ENCODE measurements around the gene DEF6. TPM values are rescaled to one million over a fixed set of nuclear protein-coding genes. Genes with fewer than 3 reads are reported as not detected.

Gene DEF6
- total and polyA plus RNA-seq, 2 experiments from 2014 or later, result 5.1 to 7.2 TPM

GRCh38 chr6:35265523-35265922 lies 32.1 kb upstream of the DEF6 start:
- Histone ChIP-seq H3K9me2 (ENCODE audit: insufficient read depth) (no peaks in the 10 kb centered on the region), H4K20me1 (replicated peaks; ENCODE audit: insufficient read depth) (peaks cover 9% of the 10 kb centered on the region; the same call in 1 of the 2 replicates), H3K4me1 (ENCODE audit: insufficient read depth) (no peaks in the 10 kb centered on the region), H3K4me2 (no peak overlapping the region), H3K79me2 (replicated peaks; ENCODE audit: insufficient read depth) (peaks cover 6% of the 10 kb centered on the region), H3F3A (replicated peaks; ENCODE audit: low read depth) (no peaks in the 10 kb centered on the region), H3K27me3 (ENCODE audit: insufficient read depth) (no peaks in the 10 kb centered on the region), H3K4me3 (no peak overlapping the region), H3K36me3 (ENCODE audit: insufficient read depth) (no peaks in the 10 kb centered on the region), H2AFZ (no peak overlapping the region), H3K27ac (ENCODE audit: low read depth) (no peak overlapping the region)
- DNase-seq (ENCODE audit: low spot score), result no peak
- H3K36me3 Mint-ChIP-seq (ENCODE audit: low read depth), result no peaks in the 10 kb centered on the region
- peaks cover 7% of the 10 kb centered on the region for H3K27me3 Mint-ChIP-seq (ENCODE audit: insufficient read depth, low read depth, poor library complexity)
- no peak overlapping the region for H3K4me3 Mint-ChIP-seq
- ATAC-seq, result no peak
- no peaks in the 10 kb centered on the region for H3K9me3 Mint-ChIP-seq
- peaks cover 4% of the 10 kb centered on the region for H3K4me1 Mint-ChIP-seq
- H3K27ac Mint-ChIP-seq, result no peak overlapping the region
- TF ChIP-seq JUNB (IDR thresholded peaks at IDR 0.05; ENCODE audit: unreplicated experiment) (no peak), ETS1 (IDR thresholded peaks at IDR 0.05) (no peak), STAT1 (IDR thresholded peaks at IDR 0.05; ENCODE audit: unreplicated experiment) (no peak), EZH2phosphoT487 (IDR thresholded peaks at IDR 0.05; ENCODE audit: unreplicated experiment) (no peak), EZH2 (IDR thresholded peaks at IDR 0.05; ENCODE audit: low read depth, unreplicated experiment) (no peak), REST (IDR thresholded peaks at IDR 0.05; ENCODE audit: unreplicated experiment) (no peak), NANOG (IDR thresholded peaks at IDR 0.05; ENCODE audit: borderline replicate concordance) (no peak), POLR2AphosphoS5 (IDR thresholded peaks at IDR 0.05; ENCODE audit: low read depth) (no peak), ZNF462 (CRISPR knock-in tag; IDR thresholded peaks at IDR 0.05) (no peak), ZNF114 (CRISPR knock-in tag; IDR thresholded peaks at IDR 0.05) (no peak), CTCF (conservative IDR thresholded peaks at IDR 0.05; ENCODE audit: low read depth in 2 of 2) (no peak), CREB1 (CRISPR knock-in tag; IDR thresholded peaks at IDR 0.05; ENCODE audit: low read depth) (no peak)

Data from GM23338 (cell line).